Endothelial cell of umbilical vein (primary cell): ENCODE data around the gene KRT71. TPM values are rescaled to one million over a fixed set of nuclear protein-coding genes. Genes with fewer than 3 reads are reported as not detected.

ENCODE experiments used
- BruUV-seq: library from RNA; stranded (reverse); fragments of 400-500 nt; replicated peaks from 2 replicates; lab custom pipeline; 2021; lab: Mats Ljungman, UMichigan
- CTCF ChIA-PET: fragments of 300-600, 350-600 bp; sonication (Branson Sonifier 250); formaldehyde crosslinking; loops from one replicate; lab custom pipeline; 2021; ENCODE audit warnings: antibody characterized with exemption, inconsistent platforms; lab: Charles Lee
- POLR2A ChIA-PET: fragments of 300-600, 350-600 bp; sonication (Branson Sonifier 250); formaldehyde crosslinking; loops from one replicate; lab custom pipeline; 2021; ENCODE audit warnings: antibody characterized with exemption, inconsistent platforms; lab: Charles Lee
- DNase-seq: peaks from one replicate; pipeline ENCODE4 v3.0.0-alpha.2; 2011; ENCODE audit warnings: low read depth, low spot score
- FAIRE-seq: peaks from 2 replicates; lab custom pipeline; 2011; peaks lifted over from hg19 to GRCh38; lab: Jason Lieb, UNC
- H2AFZ ChIP-seq: 2 replicates; pipeline ENCODE4 v1.6.0; 2012; ENCODE audit warnings: low read depth, low read length, control low read depth, inconsistent platforms
- H3K27ac ChIP-seq: 2 replicates; pipeline ENCODE4 v1.5.1; 2011; ENCODE audit warnings: low read depth, mild to moderate bottlenecking, control low read depth, low read length, moderate library complexity; ENCODE audit not compliant: insufficient read depth
- H3K27me3 ChIP-seq, 2 experiments: 2 replicates each; pipeline versions ENCODE4 v1.6.0 to v1.6.1; 2011; ENCODE audit warnings: low read length in 2 of 2, mixed read lengths in 1 of 2; ENCODE audit not compliant: control insufficient read depth in 2 of 2, insufficient read depth in 2 of 2
- H3K36me3 ChIP-seq, 2 experiments: 2 replicates in 1 of 2; 3 replicates in 1 of 2; pipeline ENCODE4 v1.5.1; 2011; ENCODE audit warnings: low read length in 2 of 2, mild to moderate bottlenecking in 1 of 2, moderate library complexity in 1 of 2; ENCODE audit not compliant: control insufficient read depth in 2 of 2, insufficient read depth in 2 of 2; ENCODE audit errors: extremely low read depth in 1 of 2
- H3K4me1 ChIP-seq: 3 replicates; pipeline ENCODE4 v1.5.1; 2011; ENCODE audit warnings: mild to moderate bottlenecking, low read length; ENCODE audit not compliant: control insufficient read depth, insufficient read depth; ENCODE audit errors: extremely low read depth
- H3K4me2 ChIP-seq: 2 replicates; pipeline ENCODE4 v1.6.1; 2011; ENCODE audit warnings: low read length, control low read depth, mixed read lengths; ENCODE audit not compliant: insufficient read depth
- H3K4me3 ChIP-seq, 3 experiments: fragments of 200-600 bp in 1 of 3; sonication (generic), shearing (Covaris generic) in 1 of 3; replicated peaks in 1 of 3; 2 replicates each; pipeline ENCODE4 v1.5.1; 2011 to 2016; ENCODE audit warnings: control low read depth in 3 of 3, low read length in 3 of 3, mild to moderate bottlenecking in 2 of 3, inconsistent platforms in 1 of 3, low read depth in 1 of 3, moderate library complexity in 1 of 3; ENCODE audit not compliant: insufficient read depth in 1 of 3
- H3K79me2 ChIP-seq: 2 replicates; pipeline ENCODE4 v1.6.0; 2012; ENCODE audit warnings: low read length, inconsistent platforms; ENCODE audit not compliant: control insufficient read depth, insufficient read depth
- H3K9ac ChIP-seq: replicated peaks from 2 replicates; pipeline ENCODE3; 2011; ENCODE audit warnings: low read length, control low read depth; ENCODE audit not compliant: insufficient read depth; ENCODE audit errors: extremely low read depth
- H3K9me1 ChIP-seq: replicated peaks from 3 replicates; pipeline ENCODE4 v1.6.0; 2011; ENCODE audit warnings: mild to moderate bottlenecking, low read length; ENCODE audit not compliant: control insufficient read depth, insufficient read depth; ENCODE audit errors: extremely low read depth
- H3K9me3 ChIP-seq: replicated peaks from 2 replicates; pipeline ENCODE4 v1.5.1; 2012; ENCODE audit warnings: low read length, inconsistent platforms; ENCODE audit not compliant: control insufficient read depth, insufficient read depth
- H4K20me1 ChIP-seq: replicated peaks from 2 replicates; pipeline ENCODE3; 2011; ENCODE audit warnings: mild to moderate bottlenecking, low read length; ENCODE audit not compliant: control insufficient read depth, insufficient read depth; ENCODE audit errors: extremely low read depth
- EZH2 ChIP-seq: IDR thresholded peaks from 2 replicates; pipeline ENCODE4 v1.6.1; 2012; ENCODE audit warnings: borderline replicate concordance, low read depth, mild to moderate bottlenecking, moderate library complexity, low read length, inconsistent platforms; ENCODE audit not compliant: severe bottlenecking
- FOS ChIP-seq: IDR thresholded peaks from 2 replicates; pipeline ENCODE4 v1.6.1; 2011; ENCODE audit warnings: mild to moderate bottlenecking, low read length, moderate library complexity, borderline replicate concordance; ENCODE audit not compliant: insufficient read depth
- GATA2 ChIP-seq: IDR thresholded peaks from 2 replicates; pipeline ENCODE4 v1.7.0; 2011; ENCODE audit warnings: low read depth, mild to moderate bottlenecking, moderate library complexity, mixed read lengths, low read length; ENCODE audit not compliant: insufficient read length, insufficient read depth
- JUN ChIP-seq: IDR thresholded peaks from 2 replicates; pipeline ENCODE4 v1.6.1; 2011; ENCODE audit warnings: borderline replicate concordance, low read depth; ENCODE audit not compliant: insufficient read length, insufficient read depth
- POLR2A ChIP-seq: IDR thresholded peaks from 2 replicates; pipeline ENCODE4 v1.6.1; 2012; ENCODE audit warnings: low read depth, mild to moderate bottlenecking, control low read depth, low read length
- POLR2AphosphoS5 ChIP-seq: IDR thresholded peaks from 2 replicates; pipeline ENCODE4 v1.6.1; 2012; ENCODE audit warnings: low read depth, mild to moderate bottlenecking, control low read depth, low read length, moderate library complexity; ENCODE audit not compliant: insufficient read depth
- dilution Hi-C: fragments of 300-500 bp; cut with MboI; formaldehyde crosslinking; loops from one replicate; pipeline ENCODE4 v1.15.0; 2019; ENCODE audit warnings: low sequenced_read_pairs; ENCODE audit not compliant: extremely low pct_ligation_motif_present
- intact Hi-C: fragments of 100-400 bp; cut with micrococcal nuclease; formaldehyde crosslinking; loops from one replicate; pipeline ENCODE4 v1.10.0; 2022
- polyA plus RNA-seq, 4 experiments: library from polyadenylated mRNA; depleted of rRNA in 3 of 4; stranded (reverse) in 3 of 4; unstranded in 1 of 4; fragments of >200 nt; gene quantifications; 2 replicates each; pipeline versions ENCODE4 v1.2.1 to v1.2.3, GENCODE V29; 2011 to 2012; ENCODE audit warnings: missing spikeins in 1 of 4
- total RNA-seq: library from RNA; stranded (reverse); gene quantifications from 2 replicates; pipeline ENCODE4 v1.2.3, GENCODE V29; 2021
- TF ChIP-seq, protein P1 (sequence below): IDR thresholded peaks from 2 replicates; pipeline ENCODE4 v1.6.1; 2011; ENCODE audit not compliant: insufficient read depth, insufficient read length
- TF ChIP-seq, protein P2 (sequence below), 2 donors: IDR thresholded peaks; 1 replicate in 1 of 2; 2 replicates in 1 of 2; pipeline ENCODE4 v1.5.1; 2011; ENCODE audit warnings: low read length in 2 of 2, mild to moderate bottlenecking in 2 of 2, moderate library complexity in 2 of 2, control low read depth in 1 of 2, inconsistent platforms in 1 of 2, low read depth in 1 of 2; ENCODE audit not compliant: insufficient read depth in 1 of 2; ENCODE audit errors: extremely low read depth in 1 of 2

KRT71 gene
- total and polyA plus RNA-seq, 2 donors (not counting 3 experiments of a cell fraction or from before 2014, with no cell fraction given), result not detected

DNA sequence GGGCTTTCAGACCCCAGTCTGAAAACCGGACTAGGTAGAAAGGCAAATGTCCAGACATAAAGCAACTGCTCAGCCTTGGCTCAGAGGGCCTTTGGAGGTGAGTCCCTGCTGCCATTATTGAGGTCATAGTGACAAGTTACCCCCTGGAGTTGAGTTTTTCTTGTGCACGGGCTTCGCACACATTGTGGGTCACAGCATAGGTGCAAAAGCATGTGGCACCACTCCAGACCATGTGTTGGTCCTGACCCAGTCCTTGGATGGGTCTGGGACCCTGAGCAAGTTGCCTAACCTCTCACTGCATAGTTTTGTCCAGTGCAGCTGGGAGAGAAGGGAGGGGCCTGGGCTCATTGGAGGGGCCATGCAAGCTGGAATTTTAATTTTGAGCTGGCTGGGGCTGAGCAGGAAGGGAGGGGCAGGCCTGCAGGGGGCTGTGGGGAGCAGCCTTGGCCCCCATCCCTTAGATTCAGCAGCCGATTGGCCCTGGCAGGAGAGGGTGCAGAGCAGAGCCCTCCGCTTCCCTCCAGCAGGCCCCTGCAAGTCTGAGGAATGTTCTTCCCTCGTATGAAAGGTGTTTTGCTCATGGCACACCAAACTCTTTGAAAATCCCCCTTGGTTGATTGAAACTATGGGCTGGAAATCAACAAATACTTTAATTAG lies 28.6 kb downstream of the KRT71 start:
- BruUV-seq, result no TSS peak
- CTCF ChIA-PET, result no interaction called here
- Histone ChIP-seq H3K4me1 (no peaks in the 10 kb centered on the region), H3K27me3 (no peaks in the 10 kb centered on the region), H3K79me2 (no peaks in the 10 kb centered on the region), H3K4me3 (no peak overlapping the region), H3K36me3 (no peaks in the 10 kb centered on the region), H3K27ac (no peak overlapping the region), H3K9me1 (no peaks in the 10 kb centered on the region), H3K9ac (no peak overlapping the region), H2AFZ (no peak overlapping the region), H4K20me1 (no peaks in the 10 kb centered on the region), H3K4me2 (no peak overlapping the region), H3K9me3 (no peaks in the 10 kb centered on the region)
- no peak for DNase-seq
- TF ChIP-seq, protein P1, sequence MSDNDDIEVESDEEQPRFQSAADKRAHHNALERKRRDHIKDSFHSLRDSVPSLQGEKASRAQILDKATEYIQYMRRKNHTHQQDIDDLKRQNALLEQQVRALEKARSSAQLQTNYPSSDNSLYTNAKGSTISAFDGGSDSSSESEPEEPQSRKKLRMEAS, result no peak
- TF ChIP-seq, protein P2, sequence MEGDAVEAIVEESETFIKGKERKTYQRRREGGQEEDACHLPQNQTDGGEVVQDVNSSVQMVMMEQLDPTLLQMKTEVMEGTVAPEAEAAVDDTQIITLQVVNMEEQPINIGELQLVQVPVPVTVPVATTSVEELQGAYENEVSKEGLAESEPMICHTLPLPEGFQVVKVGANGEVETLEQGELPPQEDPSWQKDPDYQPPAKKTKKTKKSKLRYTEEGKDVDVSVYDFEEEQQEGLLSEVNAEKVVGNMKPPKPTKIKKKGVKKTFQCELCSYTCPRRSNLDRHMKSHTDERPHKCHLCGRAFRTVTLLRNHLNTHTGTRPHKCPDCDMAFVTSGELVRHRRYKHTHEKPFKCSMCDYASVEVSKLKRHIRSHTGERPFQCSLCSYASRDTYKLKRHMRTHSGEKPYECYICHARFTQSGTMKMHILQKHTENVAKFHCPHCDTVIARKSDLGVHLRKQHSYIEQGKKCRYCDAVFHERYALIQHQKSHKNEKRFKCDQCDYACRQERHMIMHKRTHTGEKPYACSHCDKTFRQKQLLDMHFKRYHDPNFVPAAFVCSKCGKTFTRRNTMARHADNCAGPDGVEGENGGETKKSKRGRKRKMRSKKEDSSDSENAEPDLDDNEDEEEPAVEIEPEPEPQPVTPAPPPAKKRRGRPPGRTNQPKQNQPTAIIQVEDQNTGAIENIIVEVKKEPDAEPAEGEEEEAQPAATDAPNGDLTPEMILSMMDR (IDR thresholded peaks at IDR 0.05; ENCODE audit: extremely low read depth in 1 of 2, insufficient read depth in 1 of 2, low read depth in 1 of 2, low read length in 2 of 2), result no peak
- no peak for TF ChIP-seq POLR2A
- TF ChIP-seq FOS, result no peak
- no peak for TF ChIP-seq GATA2
- POLR2A ChIA-PET, result no interaction called here
- intact Hi-C loops, result no loop called here
- dilution Hi-C loops, result no loop called here
- no peak for FAIRE-seq

DNA sequence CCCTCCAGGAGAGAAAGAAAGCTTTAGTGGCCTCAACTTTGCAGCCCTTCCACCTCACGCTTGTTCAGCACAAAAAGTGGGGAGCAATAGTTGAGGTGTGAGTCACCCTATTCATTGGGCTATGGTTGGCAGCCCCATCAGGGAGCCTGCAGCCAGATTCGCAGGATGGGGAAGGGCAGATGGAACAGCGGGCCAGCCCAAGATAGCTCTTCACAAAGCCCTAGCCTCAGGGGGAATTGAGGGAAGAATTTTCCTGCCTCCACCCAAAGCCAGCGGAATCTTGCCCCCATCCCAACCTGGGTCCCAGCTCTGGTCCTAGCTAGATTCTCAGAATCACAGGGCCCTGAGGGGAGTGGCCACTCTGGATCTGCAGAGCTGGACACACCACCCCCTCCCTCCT lies 29.1 kb downstream of the KRT71 start:
- no peaks in the 10 kb centered on the region for H3K9me1 ChIP-seq
- H3K27ac ChIP-seq, result no peak overlapping the region
- no peaks in the 10 kb centered on the region for H3K36me3 ChIP-seq
- ChIA-PET CTCF (no interaction called here), POLR2A (no interaction called here)
- BruUV-seq, result no TSS peak
- intact Hi-C loops (no loop called here), dilution Hi-C loops (no loop called here)
- no peak for FAIRE-seq
- H3K9me3 ChIP-seq, result no peaks in the 10 kb centered on the region
- no peaks in the 10 kb centered on the region for H3K27me3 ChIP-seq
- H3K4me3 ChIP-seq, result no peak overlapping the region
- H3K4me2 ChIP-seq, result no peak overlapping the region
- TF ChIP-seq EZH2 (no peak), POLR2A (no peak), JUN (no peak), GATA2 (no peak), FOS (no peak), POLR2AphosphoS5 (no peak)
- TF ChIP-seq, protein P2 (IDR thresholded peaks at IDR 0.05; ENCODE audit: extremely low read depth in 1 of 2, insufficient read depth in 1 of 2, low read depth in 1 of 2, low read length in 2 of 2), result no peak
- TF ChIP-seq, protein P1, result no peak
- H3K4me1 ChIP-seq, result no peaks in the 10 kb centered on the region
- no peak overlapping the region for H2AFZ ChIP-seq
- H3K9ac ChIP-seq, result no peak overlapping the region
- no peaks in the 10 kb centered on the region for H4K20me1 ChIP-seq
- no peak for DNase-seq
- H3K79me2 ChIP-seq, result no peaks in the 10 kb centered on the region
